Activated CD4-positive, alpha-beta T cell treated with anti-CD3 and anti-CD28 coated beads, Interleukin-2, Interleukin-4, amounts not matched to agents 100 ng/mL and 50 ng/mL, durations not matched to agents 16 hours and 8 hours (primary cell): Measurements from ENCODE around the gene VASH1.
"Not testable (repeated sequence)": the region's sequence is repeated elsewhere in the genome, so short reads cannot be mapped to it uniquely, and the experiment has no call there.

Source experiments
- DNase-seq: peaks from one replicate; pipeline ENCODE4 v3.0.0-alpha.2; 2020; ENCODE audit warnings: low spot score

VASH1 gene

GRCh38 chr14:76761136-76761959, at the start of gene VASH1:
VASH1 (plus strand) TSS chr14:76761468; CDS start chr14:76762822, 1,354 bp downstream.
- peak; percentile 64 for DNase-seq

- no peak for DNase-seq
Measured at GRCh38 chr14:76713121-76713520, 48.1 kb upstream of the VASH1 start.

- DNase-seq: no peak
Measured at GRCh38 chr14:76714470-76714869, 46.8 kb upstream of the VASH1 start.

DNA sequence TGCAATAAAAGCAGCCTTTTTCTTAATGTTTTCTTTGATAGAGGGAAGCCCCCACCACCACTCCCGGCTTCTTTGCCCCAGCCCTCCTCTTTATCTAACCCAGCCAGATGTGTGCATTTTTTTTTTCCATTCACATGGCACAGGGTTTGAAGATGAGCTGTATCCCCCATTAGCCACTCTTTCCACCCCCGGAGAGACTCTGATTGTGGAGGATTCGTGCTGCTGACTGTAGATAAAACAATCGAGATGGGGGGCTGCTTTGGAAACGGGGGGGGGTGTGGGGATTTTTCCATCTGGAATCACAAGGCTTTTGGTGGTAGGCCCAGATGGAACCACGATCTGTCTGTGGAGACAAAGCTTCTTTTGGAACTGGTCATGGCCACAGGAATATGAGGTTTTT, 46.2 kb upstream of the VASH1 start:
- no peak for DNase-seq

- no peak for DNase-seq
Measured at GRCh38 chr14:76715511-76716081, 45.7 kb upstream of the VASH1 start.

DNA sequence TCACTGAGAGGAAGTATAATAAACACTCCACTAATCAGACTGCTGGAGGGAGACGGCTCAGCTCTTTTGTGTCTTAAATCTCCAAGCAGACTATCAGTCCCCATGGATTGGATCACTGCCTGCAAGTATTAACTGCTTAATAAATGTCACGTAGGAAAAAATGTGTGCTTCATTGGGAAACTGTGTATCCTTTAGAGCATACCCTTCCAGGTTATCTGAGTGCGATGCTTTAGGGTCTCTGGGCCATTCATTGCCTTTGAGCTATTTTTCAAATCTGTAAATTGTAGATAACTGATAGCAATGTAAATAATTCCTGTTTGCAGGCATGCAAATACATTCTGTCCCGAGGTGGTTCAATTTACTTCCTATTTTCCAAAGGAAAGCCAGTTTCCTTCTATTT, 45.0 kb upstream of the VASH1 start:
- no peak for DNase-seq

DNA sequence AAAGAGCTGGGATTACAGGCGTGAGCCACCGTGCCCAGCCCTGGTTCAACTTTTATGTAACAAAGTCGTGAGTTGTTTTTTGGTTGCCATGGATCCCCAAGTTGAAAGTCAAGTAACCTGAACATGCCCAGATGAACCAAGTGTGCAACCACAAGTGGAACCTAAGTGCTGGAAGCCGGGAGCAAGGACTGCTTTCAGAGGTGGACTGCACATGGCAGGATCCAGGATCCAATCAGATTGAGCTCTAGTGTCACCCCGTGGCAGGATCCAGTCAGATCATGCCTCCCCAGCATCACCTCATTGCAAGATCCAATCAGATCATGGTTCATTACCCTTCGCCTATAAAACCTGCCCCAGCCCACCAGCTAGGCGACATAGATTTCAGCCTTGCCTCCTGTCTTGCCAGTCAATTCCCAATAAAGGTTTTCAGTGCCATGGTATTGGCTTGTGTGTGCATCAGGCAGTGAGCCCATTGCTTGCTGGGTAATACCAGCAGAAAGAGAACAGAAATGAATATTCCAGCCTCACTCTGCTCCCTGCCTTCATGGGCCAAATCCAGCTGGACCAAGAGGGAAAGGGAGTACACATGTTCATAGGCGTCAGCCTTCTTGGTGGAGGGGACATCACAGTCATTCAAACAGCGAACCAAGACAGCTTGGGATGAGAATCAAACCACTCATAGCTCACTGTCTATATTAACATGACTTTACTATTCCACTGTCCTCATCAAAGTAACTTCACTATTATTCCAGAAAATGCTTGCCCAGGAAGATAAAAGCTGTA, 43.6 kb upstream of the VASH1 start:
- no peak for DNase-seq

GRCh38 chr14:76718306-76719040, 42.8 kb upstream of the VASH1 start:
- no peak for DNase-seq

GRCh38 chr14:76719666-76720065, 41.6 kb upstream of the VASH1 start:
- DNase-seq: no peak

DNA sequence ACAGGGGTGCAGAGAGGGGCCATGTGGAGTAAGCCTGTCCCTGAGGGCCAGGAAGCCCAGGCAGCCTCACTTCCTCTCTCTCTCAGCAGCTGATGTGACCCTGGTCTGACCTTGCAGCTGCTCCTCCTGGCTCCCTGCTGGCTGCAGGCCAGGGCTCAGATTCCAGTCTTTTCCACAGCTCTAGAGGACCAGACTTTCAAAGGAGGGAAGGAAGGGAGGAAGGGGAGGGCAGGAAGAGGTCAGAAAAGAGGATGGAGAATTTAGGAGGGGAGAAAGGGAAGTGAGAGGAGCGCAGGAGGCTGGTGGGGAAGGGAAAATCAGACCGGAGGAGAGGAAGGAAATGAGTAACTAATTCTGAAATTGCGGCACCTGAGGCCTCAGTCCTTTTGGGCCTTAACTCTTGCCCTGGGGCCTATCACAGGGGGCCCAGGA, 40.9 kb upstream of the VASH1 start:
- no peak for DNase-seq

DNA sequence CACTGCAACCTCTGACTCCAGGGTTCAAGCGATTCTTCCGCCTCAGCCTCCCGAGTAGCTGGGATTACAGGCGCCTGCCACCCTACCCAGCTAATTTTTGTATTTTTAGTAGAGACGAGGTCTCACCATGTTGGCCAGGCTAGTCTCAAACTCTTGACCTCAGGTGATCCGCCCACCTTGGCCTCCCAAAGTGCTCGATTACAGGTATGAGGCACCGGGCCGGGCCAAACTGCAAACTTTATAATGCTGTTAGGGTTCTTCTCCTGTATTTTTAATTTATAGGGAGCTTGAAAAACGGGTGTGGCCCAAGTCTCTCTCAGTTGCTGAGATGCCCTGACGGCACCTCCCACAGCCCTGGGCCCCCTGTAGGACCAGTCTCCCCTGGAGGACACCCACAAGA, 39.8 kb upstream of the VASH1 start:
- DNase-seq: not testable (repeated sequence)

DNA sequence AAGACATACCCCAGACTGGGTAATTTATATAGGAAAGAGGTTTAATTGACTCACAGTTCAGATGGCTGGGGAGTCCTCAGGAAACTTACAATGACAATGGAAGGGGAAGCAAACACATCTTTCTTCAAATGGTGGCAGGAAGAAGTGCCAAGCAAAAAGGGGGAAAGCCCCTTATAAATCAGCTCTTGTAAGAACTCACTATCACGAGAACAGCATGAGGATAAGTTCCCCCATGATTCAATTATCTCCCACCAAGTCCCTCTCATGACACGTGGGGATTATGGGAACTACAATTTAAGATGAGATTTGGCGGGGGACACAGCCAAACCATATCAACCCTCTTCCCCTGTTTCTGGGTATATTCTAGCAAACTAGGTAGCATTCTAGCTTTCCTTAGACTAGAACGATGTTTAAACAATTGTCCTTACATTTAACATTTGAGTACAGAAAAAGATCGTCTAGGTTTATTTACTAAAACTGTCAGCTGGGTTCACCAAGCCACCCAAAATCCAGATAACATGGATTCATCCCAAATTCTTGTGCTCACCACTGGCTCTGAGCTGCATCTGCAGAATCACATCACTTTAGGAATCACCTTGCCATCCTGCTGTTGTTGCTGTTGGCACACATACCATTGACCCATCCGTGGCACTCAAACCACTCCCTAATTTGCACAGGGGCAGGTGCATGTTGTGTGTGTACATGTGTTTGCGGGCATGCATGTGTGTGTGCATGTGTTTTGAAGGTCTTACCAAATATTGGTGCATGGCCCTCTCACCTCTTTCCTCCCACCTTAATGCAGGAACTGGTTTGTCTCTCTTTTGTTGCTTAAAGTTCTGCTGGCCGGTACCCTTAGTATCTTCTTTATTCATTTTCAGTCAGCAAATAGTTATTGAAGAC, 36.4 kb upstream of the VASH1 start:
- no peak for DNase-seq

DNA sequence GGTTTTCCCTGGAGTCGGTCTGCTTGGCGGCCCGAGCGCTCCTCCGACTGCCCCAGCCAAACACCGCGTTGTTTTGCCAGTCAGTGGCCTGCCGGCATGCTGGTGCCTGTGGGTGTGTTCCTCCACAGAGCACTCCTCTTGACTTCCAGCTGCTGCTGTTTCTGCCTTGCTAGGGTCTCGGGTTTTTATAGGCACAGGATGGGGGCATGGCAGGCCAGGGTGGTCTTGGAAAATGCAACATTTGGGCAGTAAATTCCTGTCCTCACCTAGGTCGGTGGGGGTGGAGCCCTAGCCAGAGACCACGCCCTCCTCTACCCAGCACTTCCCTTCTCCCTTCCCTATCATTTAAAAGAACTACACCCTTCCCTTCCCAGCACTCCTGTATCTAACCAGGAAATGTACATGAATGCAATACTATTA, 34.7 kb upstream of the VASH1 start:
- DNase-seq: no peak

DNA sequence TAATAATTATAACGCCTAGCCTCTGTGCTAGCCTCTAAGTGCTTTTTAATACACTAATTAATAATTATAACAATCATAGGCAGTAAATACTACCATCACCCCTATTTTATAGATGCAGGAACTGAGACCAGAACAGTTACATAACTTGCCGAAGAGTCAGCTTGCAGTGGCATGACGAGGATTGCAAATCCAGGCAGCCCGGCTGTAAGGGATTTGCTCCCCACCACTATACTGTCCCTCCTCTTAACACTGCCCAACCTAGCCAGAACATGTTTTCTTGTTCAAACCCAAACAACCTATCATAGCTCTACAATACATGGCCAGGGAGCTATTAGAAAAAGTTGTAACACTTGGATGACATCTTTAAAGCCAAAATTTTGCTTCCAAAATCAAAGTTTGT, 33.9 kb upstream of the VASH1 start:
- no peak for DNase-seq

DNA sequence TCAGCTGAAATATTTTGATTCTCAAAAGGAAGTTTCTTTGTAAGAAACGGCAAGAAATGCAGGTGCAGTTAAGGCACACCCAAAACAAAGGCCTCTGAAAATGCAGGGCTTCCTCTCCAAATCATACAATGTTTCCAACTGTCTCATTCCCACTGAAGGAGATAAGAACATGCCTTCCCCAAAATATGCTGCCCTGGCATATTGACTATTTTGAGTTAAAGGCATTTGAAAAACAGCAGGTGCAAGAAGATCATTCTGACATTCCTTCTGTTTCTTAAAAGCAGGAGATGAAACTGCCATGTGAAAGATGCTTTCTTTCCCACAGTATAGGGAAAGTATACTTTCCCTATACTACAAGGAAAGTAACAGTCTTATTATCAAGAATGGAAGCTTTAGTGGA, 33.4 kb upstream of the VASH1 start:
- no peak for DNase-seq

DNA sequence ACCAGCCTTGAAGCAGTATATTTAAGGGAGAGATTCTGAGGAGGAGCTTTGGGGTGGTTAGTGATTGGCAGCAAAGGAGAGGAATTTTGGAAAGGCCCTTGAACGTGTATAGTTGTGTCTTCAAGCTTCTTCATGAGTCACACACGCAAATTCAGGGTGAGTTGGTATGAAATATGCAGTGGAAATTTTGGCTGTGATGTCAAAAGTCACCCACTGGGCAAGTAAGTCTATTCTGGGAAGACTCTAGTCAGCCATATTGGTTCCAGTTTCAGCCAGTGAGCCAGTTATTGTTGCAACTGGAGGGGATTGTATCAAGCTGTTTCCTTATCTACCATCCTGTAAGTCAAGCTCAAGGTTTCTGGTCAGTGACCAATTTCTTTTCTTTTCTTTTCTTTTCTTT, 32.0 kb upstream of the VASH1 start:
- DNase-seq: no peak

DNA sequence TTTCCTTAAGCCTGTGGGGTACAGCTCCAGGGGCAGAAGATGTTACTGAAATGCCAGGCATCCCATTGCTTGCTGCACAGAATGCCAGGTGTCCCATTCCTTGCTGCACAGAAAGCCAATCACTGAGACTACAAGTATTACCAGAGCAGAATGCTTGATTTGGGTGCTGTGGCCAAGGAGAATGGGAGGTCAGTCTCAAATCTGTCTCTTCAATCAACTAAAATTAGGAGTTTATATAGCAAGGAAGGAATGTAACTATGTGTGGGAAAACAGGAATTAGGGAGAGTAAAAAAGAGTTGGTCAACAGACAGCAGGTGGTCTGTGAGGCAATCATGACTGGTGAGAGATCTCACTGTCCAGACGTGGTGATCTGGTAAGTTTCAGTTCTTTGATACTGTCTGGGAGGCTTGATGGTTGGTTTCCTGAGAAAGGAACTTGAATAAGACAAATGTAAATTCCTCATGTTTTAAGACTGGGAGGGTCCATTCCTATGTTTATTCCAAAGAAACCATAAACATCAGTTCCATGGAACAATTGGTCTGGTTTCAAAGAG, 31.2 kb upstream of the VASH1 start:
- no peak for DNase-seq

GRCh38 chr14:76734501-76734900, 26.8 kb upstream of the VASH1 start:
- DNase-seq: not testable (repeated sequence)

DNA sequence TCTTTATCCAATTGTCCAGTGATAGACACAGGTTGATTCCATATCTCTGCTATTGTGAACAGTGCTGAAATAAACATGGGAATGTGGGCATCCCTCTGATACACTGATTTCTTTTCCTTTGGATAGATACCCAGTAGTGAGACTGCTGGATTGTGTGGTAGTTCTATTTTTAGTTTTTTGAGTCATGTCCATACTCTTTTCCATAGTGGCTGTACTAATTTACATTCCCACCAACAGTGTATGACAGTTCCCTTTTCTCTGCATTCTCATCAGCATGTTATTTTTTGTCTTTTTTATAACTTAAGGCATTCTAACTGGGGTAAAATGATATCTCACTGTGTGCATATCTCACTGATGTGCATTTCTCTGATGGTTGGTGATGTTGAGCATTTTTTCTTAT, 24.8 kb upstream of the VASH1 start:
- no peak for DNase-seq

DNA sequence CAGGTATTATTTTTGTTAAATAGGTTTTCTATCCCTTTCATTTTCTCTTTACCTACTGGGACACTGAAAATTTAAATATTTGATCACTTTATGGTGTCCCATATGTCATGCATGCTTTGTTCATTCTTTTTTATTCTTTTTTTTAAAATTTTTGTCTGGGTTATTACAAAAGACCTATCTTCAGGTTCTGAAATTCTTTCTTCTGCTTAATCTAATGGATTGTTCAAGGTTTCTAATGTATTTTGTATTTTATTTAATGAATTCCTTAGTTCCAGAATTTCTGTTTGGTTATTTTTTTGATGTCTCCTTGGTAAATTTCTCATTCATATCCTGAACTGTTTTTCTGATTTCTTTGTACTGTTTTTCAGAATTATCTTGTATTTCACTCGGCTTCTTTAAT, 20.2 kb upstream of the VASH1 start:
- DNase-seq: no peak

GRCh38 chr14:76742185-76742584, 19.1 kb upstream of the VASH1 start:
- no peak for DNase-seq
